ENCODE measurements around the gene NANP. TPM values are rescaled to one million over a fixed set of nuclear protein-coding genes. Genes with fewer than 3 reads are reported as not detected.
"Not testable (repeated sequence)": the region's sequence is repeated elsewhere in the genome, so short reads cannot be mapped to it uniquely, and the experiment has no call there.

Gene NANP
- polyA plus RNA-seq, 1 of the 3 experiments (the other 2 are of a cell fraction), result 1.9 TPM

- 66% methylated on average over 9 of the region's 9 CpGs for WGBS (ENCODE audit: low lambda C conversion rate)
- no peak overlapping the region for H3K9ac ChIP-seq
- no peak for TF ChIP-seq RXRA (IDR thresholded peaks at IDR 0.05; ENCODE audit: borderline replicate concordance, low read depth)
- TF ChIP-seq TCF12 (IDR thresholded peaks at IDR 0.05), result 0 out of 2 replicates have a peak, but pooled peaks have one; percentile 24
- H3K9me3 ChIP-seq, result no peaks in the 10 kb centered on the region
- no peak overlapping the region; the same call in 1 of the 2 replicates for H3K4me2 ChIP-seq
- no peaks in the 10 kb centered on the region for H3K36me3 ChIP-seq (replicated peaks in 1 of 2; ENCODE audit: control insufficient read depth in 1 of 2, insufficient read depth in 2 of 2, low read length in 1 of 2)
- no peaks in the 10 kb centered on the region for H3K9me2 ChIP-seq
- no peak for DNase-seq
- H4K20me1 ChIP-seq (ENCODE audit: insufficient read depth), result no peaks in the 10 kb centered on the region
- no peaks in the 10 kb centered on the region for H3F3A ChIP-seq (replicated peaks; ENCODE audit: insufficient read depth)
- no peaks in the 10 kb centered on the region for H3K4me1 ChIP-seq (ENCODE audit: control insufficient read depth in 1 of 2, insufficient read depth in 2 of 2, low read depth in 1 of 2, low read length in 1 of 2)
- no peak overlapping the region for H3K4me3 ChIP-seq (ENCODE audit: low read depth in 2 of 2, low read length in 1 of 2)
- H3K79me2 ChIP-seq (ENCODE audit: insufficient read depth), result no peaks in the 10 kb centered on the region
- H3K27me3 ChIP-seq (ENCODE audit: insufficient read depth), result no peaks in the 10 kb centered on the region
- ChIA-PET CTCF (no interaction called here), POLR2A (no interaction called here)
- no peak overlapping the region for H2AFZ ChIP-seq (ENCODE audit: low read depth)
- no peak overlapping the region for H3K27ac ChIP-seq (ENCODE audit: low read depth in 2 of 2, low read length in 1 of 2)
Observed at GRCh38 chr20:25592135-25592852, 31.5 kb downstream of the NANP start.

- H3K9me2 ChIP-seq; H3K4me1 ChIP-seq (ENCODE audit: control insufficient read depth in 1 of 2, insufficient read depth in 2 of 2, low read depth in 1 of 2, low read length in 1 of 2); H3K9me3 ChIP-seq; H3F3A ChIP-seq (replicated peaks; ENCODE audit: insufficient read depth); H4K20me1 ChIP-seq (ENCODE audit: insufficient read depth); DNase-seq; H3K9ac ChIP-seq; H3K4me3 ChIP-seq (ENCODE audit: low read depth in 2 of 2, low read length in 1 of 2); POLR2A ChIA-PET; H3K79me2 ChIP-seq (ENCODE audit: insufficient read depth); H2AFZ ChIP-seq (ENCODE audit: low read depth); H3K4me2 ChIP-seq; H3K27me3 ChIP-seq (ENCODE audit: insufficient read depth); H3K27ac ChIP-seq (ENCODE audit: low read depth in 2 of 2, low read length in 1 of 2); H3K36me3 ChIP-seq (replicated peaks in 1 of 2; ENCODE audit: control insufficient read depth in 1 of 2, insufficient read depth in 2 of 2, low read length in 1 of 2); CTCF ChIA-PET: not testable (repeated sequence)
- WGBS (ENCODE audit: low lambda C conversion rate), result 94% methylated on average over 4 of the region's 4 CpGs
Observed at GRCh38 chr20:25590778-25591177, 33.0 kb downstream of the NANP start.

GRCh38 chr20:25588491-25588890, 35.3 kb downstream of the NANP start:
- DNase-seq, result no peak
- H3K4me2 ChIP-seq, result no peak overlapping the region
- H3F3A ChIP-seq (replicated peaks; ENCODE audit: insufficient read depth), result no peaks in the 10 kb centered on the region
- H3K27ac ChIP-seq (ENCODE audit: low read depth in 2 of 2, low read length in 1 of 2), result no peak overlapping the region
- ChIA-PET POLR2A (no interaction called here), CTCF (no interaction called here)
- TF ChIP-seq FOSL2 (IDR thresholded peaks at IDR 0.05; ENCODE audit: borderline replicate concordance, low read depth) (no peak), REST (IDR thresholded peaks at IDR 0.05; ENCODE audit: low read depth, low read length) (no peak), RXRA (IDR thresholded peaks at IDR 0.05; ENCODE audit: borderline replicate concordance, low read depth) (no peak), RAD21 (IDR thresholded peaks at IDR 0.05; ENCODE audit: low read length) (no peak), CHD2 (IDR thresholded peaks at IDR 0.05; ENCODE audit: low read length, partially characterized antibody) (no peak), SMC3 (IDR thresholded peaks at IDR 0.05; ENCODE audit: low read depth, low read length) (no peak), FOXJ3 (CRISPR knock-in tag; IDR thresholded peaks at IDR 0.05) (no peak), GABPA (IDR thresholded peaks at IDR 0.05; ENCODE audit: low read depth) (no peak), MEF2A (IDR thresholded peaks at IDR 0.05; ENCODE audit: borderline replicate concordance, low read depth) (no peak), EP300 (IDR thresholded peaks at IDR 0.05; ENCODE audit: borderline replicate concordance in 1 of 2, low read depth in 1 of 2, low read length in 1 of 2) (no peak), TAF1 (IDR thresholded peaks at IDR 0.05; ENCODE audit: borderline replicate concordance, low read depth, low read length) (no peak), POLR2AphosphoS5 (IDR thresholded peaks at IDR 0.05; ENCODE audit: low read depth, low read length) (no peak), CTCF (IDR thresholded peaks at IDR 0.05) (no peak), TCF12 (IDR thresholded peaks at IDR 0.05) (no peak)
- no peaks in the 10 kb centered on the region for H3K36me3 ChIP-seq (replicated peaks in 1 of 2; ENCODE audit: control insufficient read depth in 1 of 2, insufficient read depth in 2 of 2, low read length in 1 of 2)
- H3K9me2 ChIP-seq, result no peaks in the 10 kb centered on the region
- H3K9ac ChIP-seq, result no peak overlapping the region
- H3K79me2 ChIP-seq (ENCODE audit: insufficient read depth), result peaks cover 12% of the 10 kb centered on the region
- WGBS (ENCODE audit: low lambda C conversion rate), result 89% methylated on average over 6 of the region's 7 CpGs
- no peak overlapping the region for H2AFZ ChIP-seq (ENCODE audit: low read depth)
- H3K9me3 ChIP-seq, result no peaks in the 10 kb centered on the region
- H3K4me1 ChIP-seq (ENCODE audit: control insufficient read depth in 1 of 2, insufficient read depth in 2 of 2, low read depth in 1 of 2, low read length in 1 of 2), result no peaks in the 10 kb centered on the region; a peak in 1 of 4 replicates
- no peaks in the 10 kb centered on the region for H4K20me1 ChIP-seq (ENCODE audit: insufficient read depth)
- H3K27me3 ChIP-seq (ENCODE audit: insufficient read depth), result no peaks in the 10 kb centered on the region
- H3K4me3 ChIP-seq (ENCODE audit: low read depth in 2 of 2, low read length in 1 of 2), result no peak overlapping the region

All from SK-N-SH (cell line).